GM12875 (cell line): ENCODE results near the gene BCAS2.

ENCODE experiments used
- H3K4me3 ChIP-seq: one replicate; pipeline ENCODE4 v1.5.1; 2011; ENCODE audit warnings: low read depth, low read length, control low read depth
- CTCF ChIP-seq: IDR thresholded peaks from 2 replicates; pipeline ENCODE4 v1.5.1; 2011; ENCODE audit warnings: low read depth, mild to moderate bottlenecking, control low read depth, inconsistent platforms, low read length, moderate library complexity, borderline replicate concordance; ENCODE audit not compliant: insufficient read depth

The BCAS2 gene

GRCh38 chr1:114581335-114582287 lies at the start of gene BCAS2:
TSS of gene BCAS2 (minus strand) at chr1:114581615. CDS start at chr1:114581591, 24 bp downstream.
- H3K4me3 ChIP-seq = peak within 1 kb of the TSS; percentile 72
- no peak for TF ChIP-seq CTCF

GRCh38 chr1:114627107-114627506 lies 45.7 kb upstream of the BCAS2 start:
- no peak overlapping the region for H3K4me3 ChIP-seq
- TF ChIP-seq CTCF = no peak

- H3K4me3 ChIP-seq = no peak overlapping the region
- TF ChIP-seq CTCF = no peak
Observed at GRCh38 chr1:114623364-114623763, 41.9 kb upstream of the BCAS2 start.

GRCh38 chr1:114620419-114620818 lies 39.0 kb upstream of the BCAS2 start:
- H3K4me3 ChIP-seq = no peak overlapping the region
- TF ChIP-seq CTCF = no peak

- TF ChIP-seq CTCF = no peak
Observed at GRCh38 chr1:114618606-114619005, 37.2 kb upstream of the BCAS2 start.

GRCh38 chr1:114610546-114611245 lies 29.3 kb upstream of the BCAS2 start:
- no peak overlapping the region for H3K4me3 ChIP-seq
- no peak for TF ChIP-seq CTCF

More at GRCh38 chr1:114618606-114619005, 37.2 kb upstream of the BCAS2 start:
- no peak overlapping the region for H3K4me3 ChIP-seq

- TF ChIP-seq CTCF = no peak
- H3K4me3 ChIP-seq = no peak overlapping the region
Observed at GRCh38 chr1:114609826-114610225, 28.4 kb upstream of the BCAS2 start.
